Measurements from ENCODE around the gene TSC22D3.

Gene TSC22D3

DNA sequence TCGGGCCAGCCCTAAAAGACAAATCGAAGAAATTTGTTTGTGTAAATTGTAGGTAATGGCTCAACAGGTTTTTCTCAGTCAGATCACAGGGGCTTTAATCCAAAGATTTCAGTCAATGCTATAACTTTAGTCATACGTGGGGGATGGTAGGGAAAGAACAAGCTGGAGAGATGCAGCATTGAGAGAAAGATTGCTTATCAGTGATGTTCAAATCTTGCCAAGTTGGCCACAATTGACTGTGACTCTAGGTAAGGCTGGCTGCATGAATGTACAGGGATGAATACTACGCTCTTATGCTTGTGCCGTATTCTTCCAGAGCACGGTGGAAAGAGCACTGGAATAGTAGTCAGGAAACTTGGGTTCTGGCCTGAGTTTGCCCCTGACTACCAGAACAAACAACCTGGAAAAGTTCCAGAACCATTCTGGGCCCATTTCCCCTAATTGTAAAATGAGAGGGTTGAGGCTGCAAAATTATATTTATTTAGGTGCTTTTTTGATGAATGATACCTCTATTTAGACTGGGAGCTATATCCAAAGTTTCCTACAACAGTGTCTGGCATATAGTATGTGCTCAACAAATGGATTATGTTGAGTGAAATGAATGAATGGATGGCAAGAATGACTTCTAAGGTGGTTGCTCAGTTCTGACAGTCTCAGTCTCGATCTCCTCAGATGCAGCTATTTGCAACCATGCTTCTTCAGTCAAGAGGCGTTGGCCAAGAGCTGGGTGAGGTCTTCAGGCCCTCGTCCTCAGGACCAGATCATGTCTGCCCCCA lies 44.4 kb downstream of the TSC22D3 start:
- DNase-seq (ENCODE audit: low read depth, low spot score) = no peak

DNA sequence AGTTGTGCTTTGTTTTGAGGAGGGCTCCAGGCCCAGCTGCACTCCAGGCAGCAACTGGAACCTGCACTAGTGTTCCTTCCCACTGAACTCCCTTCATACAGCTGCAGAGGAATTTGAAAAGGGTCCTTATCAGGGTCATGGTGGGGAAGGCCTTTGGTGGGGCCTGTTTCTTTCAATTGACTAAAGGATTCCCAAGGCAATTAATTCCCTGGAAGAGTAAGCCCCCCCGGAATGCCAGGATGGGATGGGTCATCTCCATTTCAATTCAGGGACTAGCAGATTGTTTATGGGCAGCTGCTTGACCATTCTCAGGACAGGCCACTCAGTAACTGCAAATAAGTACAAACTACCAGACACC lies 45.3 kb downstream of the TSC22D3 start:
- no peak for DNase-seq (ENCODE audit: low read depth, low spot score)

DNA sequence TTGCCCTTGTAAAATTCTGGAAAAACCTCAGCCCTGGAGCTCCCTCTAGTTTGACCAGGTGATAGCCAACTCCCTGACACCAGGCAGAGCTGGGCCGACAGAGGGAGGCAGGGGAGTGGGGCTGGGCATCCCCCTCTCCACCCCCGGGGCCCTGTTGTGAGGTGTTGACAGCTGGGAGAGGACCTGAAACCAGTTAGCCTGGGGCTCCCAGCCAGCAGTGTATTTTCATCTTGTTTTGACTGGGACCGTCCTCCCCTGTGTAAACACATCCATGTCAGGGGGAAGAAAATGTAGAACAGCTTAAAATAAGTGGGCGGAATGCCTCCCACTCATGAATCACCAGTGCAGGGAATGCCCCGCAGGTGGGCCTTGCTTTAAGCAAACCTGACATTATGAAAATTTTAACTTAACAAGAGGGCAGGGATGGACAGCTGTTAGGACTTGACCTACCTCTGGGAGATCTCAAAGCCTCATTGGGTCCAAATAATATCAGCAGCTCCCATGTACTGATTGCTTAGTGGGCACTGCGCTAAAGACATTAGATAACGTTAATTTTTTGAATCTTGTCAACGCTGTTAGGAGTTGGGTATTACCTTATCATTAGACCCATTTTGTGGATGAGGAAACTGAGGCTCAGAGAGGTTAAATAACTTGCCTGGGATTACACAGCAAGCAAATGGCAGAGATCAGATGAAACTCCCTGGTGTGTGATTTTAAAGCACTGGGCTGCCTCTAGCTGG lies 45.9 kb downstream of the TSC22D3 start:
- no peak for DNase-seq (ENCODE audit: low read depth, low spot score)

DNA sequence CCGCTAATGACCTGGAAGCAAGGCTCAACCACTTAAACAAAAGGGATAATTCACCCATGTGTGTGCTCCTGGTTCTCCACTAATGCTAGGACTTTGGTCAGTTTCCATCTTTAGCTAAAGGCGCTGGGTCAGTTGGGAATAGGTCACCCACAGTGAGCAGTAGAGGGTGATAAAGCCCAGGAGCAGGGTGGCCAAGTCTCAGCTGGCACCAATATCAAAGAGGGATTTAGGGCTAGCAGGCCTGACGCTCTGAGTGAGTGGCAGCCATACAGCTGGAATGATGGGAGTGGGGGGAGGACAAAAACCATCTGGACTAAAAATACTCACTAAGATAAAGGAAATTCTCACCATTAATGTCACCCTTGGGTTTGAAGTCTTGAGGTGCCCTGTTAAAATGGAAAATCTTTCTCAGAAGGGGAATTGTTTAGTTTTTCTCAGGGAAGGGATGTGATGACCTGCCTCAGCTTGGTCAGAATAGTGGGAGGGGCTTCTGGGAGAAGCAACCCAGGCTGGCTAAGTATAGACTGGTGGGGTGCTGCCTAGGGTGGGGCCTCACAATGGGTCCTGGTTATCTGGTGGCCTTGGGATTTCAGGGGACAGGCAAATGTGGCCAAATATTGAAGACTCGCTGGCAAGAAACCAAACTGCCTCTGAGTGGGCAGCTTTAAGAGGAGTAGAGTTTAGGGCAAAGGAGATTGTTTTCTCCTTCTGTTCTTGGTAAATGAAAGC lies 47.1 kb downstream of the TSC22D3 start:
- DNase-seq (ENCODE audit: low read depth, low spot score) = no peak

DNA sequence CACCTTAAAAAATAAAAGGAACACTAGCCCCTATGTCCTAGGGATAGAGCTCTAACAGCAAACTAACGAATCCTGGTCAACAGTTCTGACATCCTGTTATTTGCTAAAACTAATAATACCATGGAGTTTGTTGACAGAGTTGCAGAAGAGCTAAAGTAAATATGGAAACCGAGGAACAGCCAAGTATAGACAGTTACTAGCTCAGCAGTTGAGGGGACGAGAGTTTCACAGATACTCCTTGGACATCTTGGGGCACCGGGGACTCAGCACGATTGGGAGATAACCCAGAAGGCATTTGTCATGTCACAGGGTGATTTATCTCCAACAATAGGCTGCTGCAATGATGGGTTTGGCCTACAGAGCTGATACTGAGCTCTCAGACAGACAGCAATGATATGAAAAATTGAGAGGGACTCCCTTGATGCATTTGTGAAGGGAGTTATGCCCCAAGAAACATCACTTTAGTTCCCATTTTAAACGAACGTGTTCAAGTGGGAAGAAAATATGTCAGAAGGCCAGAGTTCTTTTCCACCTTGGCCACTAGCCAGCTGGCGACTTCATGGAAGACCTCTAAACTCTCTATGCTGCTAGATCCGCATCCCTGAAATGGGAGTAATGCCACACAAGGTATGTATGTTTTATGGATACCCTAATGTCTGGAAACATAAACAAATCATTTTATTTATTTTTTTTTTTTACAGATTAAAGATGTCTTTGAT lies 48.6 kb downstream of the TSC22D3 start:
- DNase-seq (ENCODE audit: low read depth, low spot score) = no peak

DNA sequence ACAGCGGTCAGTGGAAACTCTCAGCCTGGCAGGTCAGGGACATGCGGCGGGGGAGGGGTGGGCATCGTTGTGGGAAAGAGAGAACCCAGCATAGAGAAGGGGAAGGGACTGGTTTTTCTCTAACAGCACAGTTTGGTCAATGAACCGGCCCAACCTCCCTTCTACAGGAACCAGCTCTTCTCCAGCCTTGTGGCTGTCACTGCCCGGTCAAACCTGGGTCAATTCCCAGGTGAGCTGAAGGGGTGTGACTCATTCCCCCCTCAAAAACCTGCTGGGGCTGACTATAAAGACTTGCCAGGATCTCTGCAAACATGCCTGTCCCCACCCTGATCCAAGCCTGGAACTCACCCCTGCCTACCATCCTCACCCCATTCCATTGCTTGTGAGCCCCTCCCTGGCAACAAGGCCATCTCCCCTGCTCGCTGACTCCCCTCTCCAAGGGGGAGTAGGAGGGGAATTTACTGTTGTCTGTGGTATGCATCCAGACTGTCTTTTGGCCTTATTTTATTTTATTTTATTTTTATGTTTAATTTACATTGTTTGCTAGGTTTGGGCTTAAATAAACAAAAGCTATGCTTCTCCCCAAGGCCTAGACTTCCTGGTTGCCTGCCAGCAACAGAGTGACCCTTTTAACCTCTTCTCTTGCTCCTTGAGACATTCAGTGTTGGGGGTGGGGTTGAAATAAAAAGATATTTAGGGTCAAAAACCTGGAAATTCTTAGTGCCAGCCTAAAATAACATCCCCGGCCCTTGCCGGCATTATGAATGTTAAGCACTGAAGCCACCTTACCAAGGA lies 49.6 kb downstream of the TSC22D3 start:
- no peak for DNase-seq (ENCODE audit: low read depth, low spot score)

DNA sequence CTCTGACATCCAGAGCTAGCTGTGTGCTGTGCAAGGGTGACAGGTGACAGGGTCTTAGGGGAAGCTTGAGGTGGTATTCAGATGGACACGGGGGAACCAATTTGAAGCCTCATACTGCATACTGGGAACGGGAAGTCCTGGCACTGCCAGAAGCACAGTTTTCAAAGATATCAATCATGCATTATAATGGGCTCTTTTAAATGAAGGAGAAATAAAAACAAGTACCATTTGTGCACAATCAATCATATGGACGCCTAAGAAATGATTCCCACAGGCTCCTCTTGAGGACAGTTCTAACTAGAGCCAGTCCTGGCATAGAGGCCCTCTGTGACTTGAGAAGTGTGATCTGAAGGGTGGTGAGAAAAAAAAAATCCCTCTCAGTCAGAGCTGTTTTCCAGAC lies 50.9 kb downstream of the TSC22D3 start:
- DNase-seq (ENCODE audit: low read depth, low spot score) = no peak

DNA sequence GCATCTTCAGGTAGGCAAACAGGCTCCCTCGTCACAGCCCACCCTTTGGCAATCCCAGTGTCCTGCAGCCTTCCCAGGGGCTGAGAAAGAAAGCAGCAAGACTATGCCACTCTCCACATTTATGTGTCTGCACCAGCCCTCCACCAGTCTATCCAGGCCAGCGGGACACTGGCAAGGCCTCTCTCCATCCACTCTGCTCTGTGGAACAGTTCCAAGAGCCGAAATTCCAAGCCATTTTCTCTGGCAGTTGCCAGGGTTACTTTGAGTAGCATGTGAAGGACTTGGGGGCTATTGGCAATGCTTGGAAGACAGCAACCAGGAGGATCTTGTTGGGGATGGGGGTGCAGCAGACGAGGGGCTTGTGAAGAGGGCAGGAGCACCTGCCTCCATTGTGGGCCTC lies 52.1 kb downstream of the TSC22D3 start:
- DNase-seq (ENCODE audit: low read depth, low spot score) = no peak

DNA sequence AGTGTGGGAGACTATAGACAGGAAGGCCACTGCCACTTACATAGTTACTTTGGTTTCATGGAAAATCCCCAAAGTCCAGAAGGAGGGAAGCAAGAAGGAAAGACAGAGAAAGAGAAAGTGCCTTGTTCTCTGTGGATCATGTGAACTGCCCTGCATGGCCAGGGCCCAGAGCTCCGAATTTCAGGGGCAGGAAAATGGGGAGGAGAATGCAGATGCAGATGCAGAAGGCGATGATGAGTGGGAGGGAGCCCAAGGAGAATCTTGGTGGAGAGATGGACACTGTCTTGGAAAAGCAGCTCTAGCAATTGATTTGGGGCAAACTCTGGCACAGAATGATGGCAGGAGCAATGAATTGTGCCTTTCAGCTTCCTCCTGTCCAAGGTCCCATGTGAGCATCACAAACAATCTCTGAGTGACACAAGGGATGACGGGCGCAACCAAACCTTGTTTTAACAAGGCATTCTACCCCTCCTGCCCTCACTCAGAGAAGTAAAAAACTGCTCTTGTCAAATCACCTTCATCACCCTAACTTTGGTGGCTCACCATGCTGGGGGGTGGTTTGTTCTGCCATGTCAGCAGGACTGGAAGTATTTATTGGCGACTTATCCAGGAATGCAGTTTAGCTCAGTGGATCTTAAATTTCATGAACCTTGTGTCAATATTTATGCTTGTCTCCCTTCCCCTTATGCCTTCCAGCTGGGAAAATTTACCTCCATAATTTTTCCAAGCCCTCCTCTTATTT lies 53.5 kb downstream of the TSC22D3 start:
- no peak for DNase-seq (ENCODE audit: low read depth, low spot score)

DNA sequence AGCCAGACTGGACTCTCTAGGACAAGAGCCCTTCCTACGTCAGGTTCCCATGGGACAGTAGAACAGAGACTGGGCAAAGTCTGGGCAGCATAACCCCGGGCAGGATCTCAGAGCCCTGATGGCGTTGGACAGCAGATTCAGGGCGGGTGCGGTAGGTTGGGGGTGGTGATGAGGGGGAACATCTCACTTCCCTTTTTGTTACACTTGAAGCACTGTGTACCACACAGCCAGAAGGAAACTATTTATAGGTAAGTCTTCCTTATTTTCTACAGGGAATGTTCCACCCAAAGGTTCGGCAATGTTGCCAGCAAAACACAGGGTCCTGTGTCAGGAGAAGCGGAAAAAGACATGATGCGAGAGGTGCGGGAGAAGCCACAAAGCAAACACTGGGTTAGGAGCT lies 54.3 kb downstream of the TSC22D3 start:
- no peak for DNase-seq (ENCODE audit: low read depth, low spot score)

DNA sequence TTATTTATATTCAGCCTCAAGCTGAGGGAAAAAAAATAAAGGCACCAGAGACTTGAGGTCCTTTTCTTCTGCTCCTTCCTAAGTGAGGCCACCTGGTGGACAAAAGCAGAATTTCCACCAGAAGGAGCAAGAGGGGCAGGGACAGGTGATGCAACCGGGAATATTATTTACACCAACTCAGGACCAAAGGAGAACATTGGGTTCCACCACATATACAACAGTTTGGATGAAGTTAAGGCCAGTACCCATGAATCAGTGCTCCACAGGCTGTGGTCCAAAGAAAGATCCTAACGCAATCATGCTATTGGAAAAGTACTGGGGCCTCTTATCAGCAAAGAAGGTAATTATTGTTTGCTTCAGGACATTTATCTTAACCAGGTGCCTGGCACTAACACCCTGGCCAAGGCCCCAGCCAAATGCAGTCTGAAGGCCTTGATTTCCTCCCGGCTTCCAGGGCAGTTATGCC lies 57.4 kb downstream of the TSC22D3 start:
- DNase-seq (ENCODE audit: low read depth, low spot score) = peak; percentile 29

DNA sequence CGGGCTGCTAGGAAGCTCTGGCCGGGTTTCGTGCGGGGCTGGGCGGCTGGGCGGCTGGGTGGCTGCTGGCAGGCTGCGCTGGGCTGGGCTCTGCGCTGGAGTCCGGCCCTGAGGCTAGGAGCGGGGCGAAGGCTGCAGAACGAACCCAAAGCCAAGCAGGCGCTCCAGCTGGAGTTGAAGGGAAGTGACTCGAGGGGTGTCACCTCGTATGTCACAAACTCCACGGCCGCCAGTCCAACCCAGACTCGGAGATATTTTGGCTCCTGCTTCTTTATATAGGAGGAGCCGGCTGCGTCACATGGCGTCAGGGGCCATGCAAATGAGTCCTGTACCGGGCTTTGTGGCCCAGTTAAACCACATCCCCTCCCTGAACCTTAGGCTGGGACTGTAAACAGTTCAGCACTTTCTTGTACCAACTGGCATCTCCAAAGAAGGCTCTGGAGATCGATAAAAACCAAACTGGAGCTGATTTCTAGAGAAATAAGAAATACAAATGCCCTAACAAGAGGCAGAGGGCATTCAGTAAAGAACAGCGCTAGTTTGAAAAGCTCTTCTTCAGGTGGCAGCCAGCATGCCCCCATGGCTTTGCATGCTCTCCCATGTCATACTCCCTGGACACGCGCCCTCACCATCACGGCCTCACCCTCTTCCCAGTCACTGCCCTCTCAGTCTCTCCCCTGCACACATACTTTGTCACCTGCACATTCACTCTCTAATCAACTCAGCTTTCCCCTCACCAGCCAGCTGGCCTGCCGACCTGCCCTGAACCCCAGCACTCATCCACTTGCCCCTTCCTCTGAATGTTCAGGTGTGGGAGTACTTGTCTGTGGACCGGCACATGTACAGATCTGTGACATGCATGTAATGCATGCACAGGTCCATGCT lies 58.5 kb downstream of the TSC22D3 start:
- DNase-seq (ENCODE audit: low read depth, low spot score) = peak; percentile 53

DNA sequence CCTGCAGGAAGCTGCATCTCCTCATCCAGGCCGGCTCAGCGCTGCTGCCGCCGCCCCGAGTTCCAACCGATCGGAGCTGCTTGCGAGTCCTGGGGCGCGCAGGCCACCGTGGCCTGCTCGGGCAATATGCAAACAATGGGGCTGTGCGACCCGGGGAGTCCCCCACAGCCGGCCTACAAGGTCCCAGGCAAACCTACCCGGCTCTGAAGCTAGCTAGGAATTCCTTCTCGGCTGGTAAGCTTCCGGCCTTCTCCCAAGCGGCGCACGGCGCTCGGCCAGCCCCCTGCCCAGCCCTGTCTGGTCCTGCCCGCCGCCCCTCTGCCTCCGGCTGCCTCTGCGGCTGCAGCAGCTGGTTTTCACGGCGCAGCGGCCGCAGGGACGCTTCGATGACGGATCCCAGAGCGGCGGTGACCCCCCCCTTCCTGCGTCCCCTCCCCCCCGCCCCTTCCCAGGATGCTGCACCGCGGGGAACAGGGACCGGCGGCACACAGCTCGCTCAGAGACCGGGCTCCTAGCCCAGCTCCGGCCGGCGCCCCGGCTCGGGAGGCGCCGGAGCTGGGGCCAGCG lies 59.4 kb downstream of the TSC22D3 start:
- DNase-seq (ENCODE audit: low read depth, low spot score) = no peak

DNA sequence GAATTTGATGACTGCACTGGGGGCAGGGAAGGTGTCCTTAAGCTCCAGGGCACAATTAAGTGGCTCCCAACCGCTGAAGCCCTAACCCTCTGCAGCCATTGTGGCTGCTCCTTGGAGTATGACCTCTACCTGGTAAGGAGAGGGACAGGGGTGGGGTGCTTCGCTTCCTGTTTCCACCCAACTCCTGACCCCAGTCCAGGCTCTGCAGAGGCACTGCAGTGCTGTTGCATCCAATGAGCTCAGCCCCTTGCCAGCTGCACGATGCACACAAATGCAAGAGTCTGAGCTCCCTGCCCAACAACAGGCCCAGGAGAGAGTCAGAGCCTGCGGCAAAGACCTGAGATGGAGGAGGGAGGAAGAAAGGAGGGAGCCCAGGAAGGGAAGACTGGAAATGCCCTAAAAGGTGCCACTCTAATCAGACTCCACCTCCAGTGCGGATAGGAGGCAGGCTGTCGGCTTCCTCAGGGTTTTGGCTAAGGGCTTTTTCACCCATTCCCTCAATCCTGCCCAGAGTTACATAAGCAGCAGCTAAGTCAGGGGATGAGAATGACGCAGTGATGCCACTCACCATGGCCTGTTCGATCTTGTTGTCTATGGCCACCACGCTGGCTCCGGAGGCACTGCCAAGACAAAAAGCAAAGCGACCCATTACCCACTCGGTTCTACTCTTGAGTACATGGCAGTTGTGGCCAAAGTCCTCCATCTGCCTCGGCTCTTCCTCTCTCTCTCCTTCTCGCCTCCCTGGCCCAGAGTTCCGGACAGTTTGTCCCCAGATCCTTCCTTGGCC lies 60.1 kb downstream of the TSC22D3 start:
- no peak for DNase-seq (ENCODE audit: low read depth, low spot score)

DNA sequence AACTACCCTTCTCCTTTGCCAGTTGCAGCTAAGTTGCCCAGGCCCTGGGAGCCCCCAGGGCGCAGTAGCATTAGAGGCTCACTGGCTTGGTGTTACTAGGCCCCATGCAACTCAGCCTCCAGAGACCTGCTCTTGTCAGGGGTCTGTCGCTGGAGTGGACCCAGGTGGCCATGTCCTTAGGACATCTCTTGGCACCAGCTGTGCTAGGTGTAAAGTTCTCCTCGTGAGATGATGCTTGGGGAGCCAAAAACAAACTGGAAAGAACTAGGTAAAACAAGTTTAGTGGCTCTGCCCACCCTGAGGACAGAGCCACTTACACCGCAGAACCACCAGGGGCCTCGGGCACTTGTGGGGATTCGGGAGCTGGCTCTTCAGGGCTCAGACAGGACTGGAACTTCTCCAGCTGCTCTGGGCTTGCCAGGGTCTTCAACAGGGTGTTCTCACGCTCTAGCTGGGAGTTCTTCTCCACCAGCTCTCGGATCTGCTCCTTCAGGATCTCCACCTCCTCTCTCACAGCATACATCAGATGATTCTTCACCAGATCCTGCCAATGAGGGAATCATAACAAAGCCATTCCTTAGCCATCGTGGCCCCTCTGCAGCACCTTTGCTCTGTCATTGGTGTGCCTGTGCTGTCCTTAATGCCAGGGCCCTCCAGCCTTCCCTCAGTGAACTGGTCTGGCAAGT lies 61.2 kb downstream of the TSC22D3 start:
- DNase-seq (ENCODE audit: low read depth, low spot score) = no peak

DNA sequence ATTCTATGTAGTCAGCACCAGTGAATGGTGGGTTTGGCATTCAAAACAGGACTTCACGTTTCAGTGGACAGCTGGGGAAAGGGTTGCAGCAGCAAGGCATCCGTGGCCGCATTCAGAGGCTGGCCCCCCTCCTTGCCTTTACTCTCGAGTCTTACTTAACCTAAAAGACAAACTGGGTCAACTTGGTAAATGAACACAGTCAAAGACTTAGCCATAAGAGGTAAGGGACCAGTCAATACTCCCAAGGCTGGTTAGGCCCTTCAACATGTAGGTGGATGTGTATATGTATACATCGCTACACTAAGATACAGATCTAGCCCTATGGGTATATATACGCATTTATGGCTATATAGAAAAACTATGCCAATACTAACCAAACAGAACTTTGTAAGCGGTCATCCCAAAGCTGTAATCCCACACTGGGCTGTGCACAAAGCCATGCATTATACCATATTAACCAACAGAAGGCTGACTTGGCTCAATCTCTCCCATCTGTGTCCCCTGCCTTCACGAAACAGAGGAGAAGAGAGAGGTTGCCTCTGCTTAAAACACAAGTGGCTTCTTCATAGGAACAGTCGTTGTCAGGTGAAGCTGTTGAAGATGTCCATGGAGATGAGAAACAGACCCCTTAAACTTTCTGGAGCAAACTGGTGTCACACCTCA lies 61.9 kb downstream of the TSC22D3 start:
- DNase-seq (ENCODE audit: low read depth, low spot score) = no peak

DNA sequence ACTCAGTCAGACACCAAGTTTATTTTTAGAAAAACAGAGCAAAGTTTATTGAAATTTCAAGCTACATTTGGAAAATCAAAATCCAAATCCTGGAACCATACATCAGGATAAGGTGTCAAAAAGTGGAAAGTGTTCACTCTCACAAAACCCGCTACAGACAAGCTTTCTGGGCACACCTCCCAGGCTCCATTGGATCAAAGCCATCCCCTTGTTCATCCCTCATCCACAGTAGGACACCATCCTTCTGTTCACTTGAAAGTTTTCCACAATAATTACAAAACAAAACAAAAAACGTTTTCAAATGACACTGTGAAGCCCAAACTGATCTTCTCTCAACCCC lies 62.4 kb downstream of the TSC22D3 start:
- DNase-seq (ENCODE audit: low read depth, low spot score) = no peak

All from activated naive CD8-positive, alpha-beta T cell treated with anti-CD3 and anti-CD28 coated beads, Interleukin-2, amount 50 U/mL, for 16 hours (primary cell).